Activated CD8-positive, alpha-beta memory T cell treated with anti-CD3 and anti-CD28 coated beads, Interleukin-2, amount 50 U/mL, for 48 hours (primary cell): Measurements from ENCODE around the gene STON2.

Source experiments
- DNase-seq: peaks from one replicate; pipeline ENCODE4 v3.0.0-alpha.2; 2020

STON2 gene

GRCh38 chr14:81367563-81367962, 32.6 kb downstream of the STON2 start:
- DNase-seq, result no peak

- no peak for DNase-seq
These were observed 33.2 kb downstream of the STON2 start for GRCh38 chr14:81366884-81367283.

- no peak for DNase-seq
These were observed 33.9 kb downstream of the STON2 start for GRCh38 chr14:81366214-81366613.

GRCh38 chr14:81363746-81364378, 36.3 kb downstream of the STON2 start:
- no peak for DNase-seq

- DNase-seq, result no peak
These were observed 46.3 kb downstream of the STON2 start for GRCh38 chr14:81353691-81354323.

DNA sequence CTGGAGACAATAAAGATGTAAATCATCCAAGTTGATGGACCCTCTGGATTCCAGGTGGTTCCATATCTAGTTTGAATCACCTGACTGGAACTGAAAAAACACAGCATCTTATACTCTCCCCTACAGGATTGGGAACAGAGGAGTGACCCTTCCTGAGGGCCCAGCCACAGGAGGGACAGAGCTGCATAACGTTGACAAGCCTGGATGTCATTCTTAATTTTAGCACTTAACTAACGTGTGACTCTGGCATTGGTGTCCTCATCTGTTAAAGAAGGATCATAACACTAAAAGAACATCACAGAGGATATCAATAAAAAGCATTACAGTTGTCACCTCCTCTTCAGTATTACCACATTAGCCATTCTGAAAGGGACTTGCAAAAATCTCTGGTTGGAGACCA, 47.7 kb downstream of the STON2 start:
- DNase-seq, result no peak

- no peak for DNase-seq
These were observed 48.9 kb downstream of the STON2 start for GRCh38 chr14:81351205-81351604.

DNA sequence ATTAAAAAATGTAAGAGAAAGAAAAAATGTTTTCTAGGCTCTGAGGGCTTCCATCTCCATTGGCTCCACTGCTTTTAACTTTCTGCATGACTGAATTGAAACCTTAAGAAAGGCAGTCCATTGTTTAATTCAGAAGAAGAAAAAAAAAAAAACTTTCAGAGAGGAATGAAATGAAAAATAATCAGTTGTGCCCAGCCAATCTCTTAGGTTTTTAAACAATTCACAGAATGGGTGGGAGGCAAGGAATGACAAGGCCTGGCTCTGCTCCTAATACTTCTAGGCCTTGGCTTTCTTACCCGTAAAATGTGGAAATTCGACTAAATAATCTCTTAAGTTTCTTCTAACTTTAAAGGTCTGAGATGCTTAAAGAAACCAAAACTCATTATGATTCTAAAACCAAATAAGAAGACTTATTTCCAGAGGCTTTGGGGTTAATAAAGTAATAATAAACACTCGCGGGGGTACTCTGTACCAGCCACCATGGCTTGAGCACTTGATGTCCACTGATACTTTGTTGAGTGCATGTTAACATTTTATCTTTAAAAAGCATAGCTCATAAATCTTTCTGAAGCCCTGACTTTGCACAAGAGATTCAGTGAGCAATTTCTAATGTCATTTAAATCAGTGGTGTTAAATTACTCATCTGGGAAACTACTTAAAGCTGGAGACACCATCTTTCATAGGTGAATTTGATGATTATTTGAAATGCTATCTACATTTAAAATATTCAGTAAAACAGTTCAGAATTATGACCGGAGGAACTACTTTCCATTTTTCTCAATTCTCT, 49.6 kb downstream of the STON2 start:
- DNase-seq, result no peak

- no peak for DNase-seq
These were observed 52.1 kb downstream of the STON2 start for GRCh38 chr14:81348061-81348460.

- DNase-seq, result no peak
These were observed 54.3 kb downstream of the STON2 start for GRCh38 chr14:81345781-81346180.

DNA sequence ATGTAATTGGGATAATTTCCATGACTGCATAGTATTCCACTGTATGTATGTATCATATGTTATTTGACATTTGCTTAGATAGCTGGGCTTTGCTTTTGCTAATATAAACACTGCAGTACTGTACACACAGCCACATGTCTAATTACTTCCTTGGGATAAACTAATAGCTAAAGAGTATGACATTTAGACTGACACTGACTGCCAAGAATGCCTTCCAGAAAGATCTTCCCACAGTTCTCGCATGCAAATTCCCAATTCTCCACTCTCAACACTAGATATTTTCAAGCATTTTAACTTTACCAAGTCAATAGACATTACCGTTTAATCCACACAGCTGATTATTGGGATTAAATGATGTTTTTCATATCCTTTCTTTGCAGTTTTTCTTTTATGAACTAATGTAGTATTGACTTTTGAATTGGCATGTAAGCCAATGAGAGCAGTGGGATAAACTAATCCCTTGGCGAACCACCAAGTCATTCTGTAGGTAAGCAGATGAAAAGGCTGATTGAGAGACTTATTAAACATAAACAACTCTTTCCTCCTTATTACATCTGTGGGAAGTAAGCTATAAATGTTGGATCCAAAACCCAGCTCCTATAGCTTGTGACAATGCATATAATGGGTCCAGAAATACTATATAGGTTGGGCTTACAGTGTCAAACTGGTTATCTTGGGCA, 55.5 kb downstream of the STON2 start:
- no peak for DNase-seq

DNA sequence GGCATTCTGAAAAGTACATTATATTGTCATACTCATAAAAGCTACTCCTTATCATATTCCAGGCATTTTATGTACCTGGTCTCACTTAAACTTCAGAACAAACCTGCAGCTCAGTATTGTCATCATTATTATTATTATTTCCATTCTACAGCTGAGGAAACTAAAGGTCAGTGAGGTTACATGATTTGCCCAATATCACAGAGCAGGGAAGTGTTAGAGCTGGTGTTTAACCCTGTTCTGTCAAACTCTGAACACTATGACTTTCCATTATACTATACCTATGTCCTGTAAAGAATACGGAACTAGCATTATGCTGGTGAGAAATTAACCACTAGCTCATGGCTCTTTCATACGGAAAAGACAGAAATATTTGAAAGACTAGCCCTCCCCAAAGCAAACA, 56.4 kb downstream of the STON2 start:
- no peak for DNase-seq

- no peak for DNase-seq
These were observed 57.1 kb downstream of the STON2 start for GRCh38 chr14:81342850-81343580.

GRCh38 chr14:81341781-81342180, 58.3 kb downstream of the STON2 start:
- no peak for DNase-seq

GRCh38 chr14:81341370-81341769, 58.8 kb downstream of the STON2 start:
- no peak for DNase-seq

- no peak for DNase-seq
These were observed 59.9 kb downstream of the STON2 start for GRCh38 chr14:81340201-81340600.

DNA sequence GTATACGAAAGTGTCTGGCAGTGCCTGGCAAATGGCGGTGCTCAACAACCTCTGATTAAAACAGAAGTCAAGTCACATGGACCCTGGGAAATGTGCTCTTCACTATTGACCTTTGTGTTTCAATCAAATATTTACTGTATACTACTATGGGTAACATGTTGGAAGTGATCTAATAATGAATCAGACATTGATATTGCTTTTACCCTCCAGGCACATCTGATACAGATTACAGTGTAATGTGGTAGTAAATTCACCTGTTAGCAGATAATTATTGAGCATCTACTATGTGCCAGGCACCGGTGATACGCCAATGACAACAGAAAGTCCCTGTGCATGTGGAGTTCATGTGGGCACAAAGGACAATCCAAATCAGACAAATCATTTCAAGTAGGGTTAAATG, 63.1 kb downstream of the STON2 start:
- DNase-seq, result no peak

GRCh38 chr14:81336009-81336408, 64.1 kb downstream of the STON2 start:
- no peak for DNase-seq

- DNase-seq, result no peak
These were observed 67.4 kb downstream of the STON2 start for GRCh38 chr14:81332725-81333124.

- no peak for DNase-seq
These were observed 68.7 kb downstream of the STON2 start for GRCh38 chr14:81331229-81332021.

DNA sequence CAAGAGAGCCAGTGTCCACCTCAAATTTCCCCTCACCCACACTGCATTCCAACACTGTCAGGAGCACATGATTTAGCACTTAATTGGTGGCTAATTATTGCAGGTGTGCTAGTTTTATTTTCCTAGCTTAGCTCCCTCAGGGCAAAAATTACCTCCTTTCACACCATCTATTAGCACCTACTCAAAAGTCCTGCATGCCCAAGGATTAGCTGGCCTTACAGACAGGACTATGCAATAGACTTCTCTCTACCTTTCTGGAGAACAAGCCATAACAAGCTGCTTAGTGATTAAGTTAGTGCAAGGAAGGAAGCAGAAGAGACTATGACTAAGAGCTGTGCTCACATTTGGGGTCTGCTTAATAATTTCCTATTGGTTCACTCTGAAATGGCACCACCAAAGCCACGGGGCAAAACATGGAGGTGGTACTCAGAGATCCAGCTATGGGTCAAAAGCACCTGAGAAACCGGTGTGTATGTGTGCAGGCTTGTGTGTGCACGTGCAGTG, 69.5 kb downstream of the STON2 start:
- no peak for DNase-seq
